Measurements from ENCODE around the gene SARS1.

The SARS1 gene

GRCh38 chr1:109267743-109268300, 54.1 kb downstream of the SARS1 start:
- H3K9me3 ChIP-seq (ENCODE audit: insufficient read depth, low read length), result no peaks in the 10 kb centered on the region
- no peaks in the 10 kb centered on the region for H3K36me3 ChIP-seq (ENCODE audit: low read length)
- no peak overlapping the region for H3K4me2 ChIP-seq (ENCODE audit: low read depth, low read length, poor library complexity, severe bottlenecking)
- H3K27ac ChIP-seq (ENCODE audit: low read depth, low read length), result no peak overlapping the region
- H3K4me3 ChIP-seq (ENCODE audit: insufficient read depth, low read length, poor library complexity, severe bottlenecking), result no peak overlapping the region
- H2AFZ ChIP-seq (ENCODE audit: low read depth, low read length, severe bottlenecking), result no peak overlapping the region
- H3F3A ChIP-seq (ENCODE audit: insufficient read depth), result no peaks in the 10 kb centered on the region
- no peaks in the 10 kb centered on the region for H3K9me2 ChIP-seq (replicated peaks; ENCODE audit: insufficient read depth, low read length)
- TF ChIP-seq, protein P1, sequence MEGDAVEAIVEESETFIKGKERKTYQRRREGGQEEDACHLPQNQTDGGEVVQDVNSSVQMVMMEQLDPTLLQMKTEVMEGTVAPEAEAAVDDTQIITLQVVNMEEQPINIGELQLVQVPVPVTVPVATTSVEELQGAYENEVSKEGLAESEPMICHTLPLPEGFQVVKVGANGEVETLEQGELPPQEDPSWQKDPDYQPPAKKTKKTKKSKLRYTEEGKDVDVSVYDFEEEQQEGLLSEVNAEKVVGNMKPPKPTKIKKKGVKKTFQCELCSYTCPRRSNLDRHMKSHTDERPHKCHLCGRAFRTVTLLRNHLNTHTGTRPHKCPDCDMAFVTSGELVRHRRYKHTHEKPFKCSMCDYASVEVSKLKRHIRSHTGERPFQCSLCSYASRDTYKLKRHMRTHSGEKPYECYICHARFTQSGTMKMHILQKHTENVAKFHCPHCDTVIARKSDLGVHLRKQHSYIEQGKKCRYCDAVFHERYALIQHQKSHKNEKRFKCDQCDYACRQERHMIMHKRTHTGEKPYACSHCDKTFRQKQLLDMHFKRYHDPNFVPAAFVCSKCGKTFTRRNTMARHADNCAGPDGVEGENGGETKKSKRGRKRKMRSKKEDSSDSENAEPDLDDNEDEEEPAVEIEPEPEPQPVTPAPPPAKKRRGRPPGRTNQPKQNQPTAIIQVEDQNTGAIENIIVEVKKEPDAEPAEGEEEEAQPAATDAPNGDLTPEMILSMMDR (IDR thresholded peaks at IDR 0.05; ENCODE audit: insufficient read depth, low read length, poor library complexity, severe bottlenecking), result no peak
- TF ChIP-seq EZH2phosphoT487 (conservative IDR thresholded peaks at IDR 0.05; ENCODE audit: low read length), result no peak
- H4K20me1 ChIP-seq (ENCODE audit: low read depth, low read length), result no peaks in the 10 kb centered on the region
- H3K9ac ChIP-seq (ENCODE audit: low read length), result no peak overlapping the region
- no peaks in the 10 kb centered on the region for H3K27me3 ChIP-seq (ENCODE audit: low read length)
- H3K79me2 ChIP-seq (ENCODE audit: insufficient read depth, low read length), result no peaks in the 10 kb centered on the region

GRCh38 chr1:109268431-109269211, 54.9 kb downstream of the SARS1 start:
- TF ChIP-seq, protein P1 (IDR thresholded peaks at IDR 0.05; ENCODE audit: insufficient read depth, low read length, poor library complexity, severe bottlenecking), result no peak
- no peak for TF ChIP-seq EZH2phosphoT487 (conservative IDR thresholded peaks at IDR 0.05; ENCODE audit: low read length)
- Histone ChIP-seq H3K9ac (ENCODE audit: low read length) (no peak overlapping the region), H3K9me3 (ENCODE audit: insufficient read depth, low read length) (no peaks in the 10 kb centered on the region), H2AFZ (ENCODE audit: low read depth, low read length, severe bottlenecking) (no peak overlapping the region), H3K27me3 (ENCODE audit: low read length) (no peaks in the 10 kb centered on the region), H3K36me3 (ENCODE audit: low read length) (no peaks in the 10 kb centered on the region), H3K79me2 (ENCODE audit: insufficient read depth, low read length) (no peaks in the 10 kb centered on the region), H3K27ac (ENCODE audit: low read depth, low read length) (no peak overlapping the region), H3F3A (ENCODE audit: insufficient read depth) (no peaks in the 10 kb centered on the region), H3K4me2 (ENCODE audit: low read depth, low read length, poor library complexity, severe bottlenecking) (no peak overlapping the region), H3K9me2 (replicated peaks; ENCODE audit: insufficient read depth, low read length) (no peaks in the 10 kb centered on the region), H3K4me3 (ENCODE audit: insufficient read depth, low read length, poor library complexity, severe bottlenecking) (no peak overlapping the region), H4K20me1 (ENCODE audit: low read depth, low read length) (no peaks in the 10 kb centered on the region)

GRCh38 chr1:109269212-109269980, 55.7 kb downstream of the SARS1 start:
- Histone ChIP-seq H3K36me3 (ENCODE audit: low read length) (no peaks in the 10 kb centered on the region), H3K9me2 (replicated peaks; ENCODE audit: insufficient read depth, low read length) (no peaks in the 10 kb centered on the region)

More at GRCh38 chr1:109269212-109269980, 55.7 kb downstream of the SARS1 start:
- Histone ChIP-seq H2AFZ (ENCODE audit: low read depth, low read length, severe bottlenecking) (no peak overlapping the region), H3K4me2 (ENCODE audit: low read depth, low read length, poor library complexity, severe bottlenecking) (no peak overlapping the region), H3K4me3 (ENCODE audit: insufficient read depth, low read length, poor library complexity, severe bottlenecking) (no peak overlapping the region), H3K9me3 (ENCODE audit: insufficient read depth, low read length) (no peaks in the 10 kb centered on the region), H3K27ac (ENCODE audit: low read depth, low read length) (no peak overlapping the region), H3F3A (ENCODE audit: insufficient read depth) (no peaks in the 10 kb centered on the region), H3K79me2 (ENCODE audit: insufficient read depth, low read length) (no peaks in the 10 kb centered on the region), H3K9ac (ENCODE audit: low read length) (no peak overlapping the region), H4K20me1 (ENCODE audit: low read depth, low read length) (no peaks in the 10 kb centered on the region), H3K27me3 (ENCODE audit: low read length) (no peaks in the 10 kb centered on the region)
- TF ChIP-seq, protein P1 (IDR thresholded peaks at IDR 0.05; ENCODE audit: insufficient read depth, low read length, poor library complexity, severe bottlenecking), result no peak
- TF ChIP-seq EZH2phosphoT487 (conservative IDR thresholded peaks at IDR 0.05; ENCODE audit: low read length), result no peak

Data from SU-DHL-6 (cell line).